OCI-LY1 (cell line): ENCODE measurements around the gene NEURL1B.

Experiments
- EZH2 ChIP-seq: fragments of 200-600 bp; sonication (generic), shearing (Covaris generic); IDR thresholded peaks from 2 replicates; pipeline ENCODE4 v1.8.0; 2017; ENCODE audit warnings: borderline replicate concordance, mixed run types, mild to moderate bottlenecking, antibody characterized with exemption, low read length, moderate library complexity, mixed read lengths
- TF ChIP-seq, protein P1 (sequence below): fragments of 200-600 bp; sonication (generic), shearing (Covaris generic); IDR thresholded peaks from 2 replicates; pipeline ENCODE4 v1.5.1; 2017; ENCODE audit warnings: mild to moderate bottlenecking, antibody characterized with exemption, low read length, moderate library complexity, mixed read lengths

DNA sequence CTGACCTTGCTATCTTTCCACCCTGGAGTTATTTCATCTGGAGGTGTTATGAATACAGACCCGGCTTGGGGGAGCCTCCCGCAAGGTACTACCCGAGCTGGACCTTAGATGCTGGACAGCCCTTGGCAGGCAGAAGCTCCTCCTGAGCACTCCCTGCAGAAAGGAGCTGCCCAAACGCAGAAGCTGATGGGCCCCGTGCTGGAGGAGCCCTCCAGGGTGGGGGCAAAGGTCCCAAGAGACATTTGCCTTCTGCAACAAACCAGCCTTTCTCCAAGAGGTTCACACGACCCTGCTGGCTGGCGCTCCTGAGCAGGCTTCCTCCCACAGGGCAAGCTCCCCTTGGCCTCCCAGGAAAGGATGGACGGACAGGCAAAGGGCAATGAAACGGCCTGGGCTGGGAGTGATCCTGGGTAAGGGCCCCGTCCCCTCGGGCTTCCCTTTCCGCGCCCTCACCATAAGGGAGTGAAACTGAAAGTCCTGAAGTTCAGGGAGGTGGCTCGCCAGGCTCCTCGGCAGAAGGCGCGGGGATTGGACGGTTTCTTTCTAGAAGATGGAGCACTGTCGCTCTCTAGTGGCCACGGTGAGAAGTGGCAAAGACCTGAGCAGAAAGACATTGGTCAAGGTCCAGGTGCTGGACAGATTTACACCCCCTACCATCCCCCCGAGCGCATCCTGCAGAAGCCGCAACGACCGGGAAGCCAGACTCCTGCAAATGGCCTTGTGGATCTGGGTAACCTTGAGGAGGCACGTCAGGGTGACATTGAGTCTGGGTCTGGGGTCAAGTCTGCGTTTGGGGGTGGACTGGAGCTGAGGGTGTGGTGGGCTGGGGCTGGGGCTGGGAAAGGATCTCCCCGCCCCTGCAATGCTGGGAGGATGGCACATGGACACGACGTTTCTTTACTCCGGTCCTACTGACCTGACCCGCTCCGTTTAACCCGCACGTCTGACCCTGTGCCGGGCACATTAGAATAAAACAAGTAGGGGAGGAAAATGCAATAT, 56.4 kb downstream of the NEURL1B start:
- TF ChIP-seq, protein P1, sequence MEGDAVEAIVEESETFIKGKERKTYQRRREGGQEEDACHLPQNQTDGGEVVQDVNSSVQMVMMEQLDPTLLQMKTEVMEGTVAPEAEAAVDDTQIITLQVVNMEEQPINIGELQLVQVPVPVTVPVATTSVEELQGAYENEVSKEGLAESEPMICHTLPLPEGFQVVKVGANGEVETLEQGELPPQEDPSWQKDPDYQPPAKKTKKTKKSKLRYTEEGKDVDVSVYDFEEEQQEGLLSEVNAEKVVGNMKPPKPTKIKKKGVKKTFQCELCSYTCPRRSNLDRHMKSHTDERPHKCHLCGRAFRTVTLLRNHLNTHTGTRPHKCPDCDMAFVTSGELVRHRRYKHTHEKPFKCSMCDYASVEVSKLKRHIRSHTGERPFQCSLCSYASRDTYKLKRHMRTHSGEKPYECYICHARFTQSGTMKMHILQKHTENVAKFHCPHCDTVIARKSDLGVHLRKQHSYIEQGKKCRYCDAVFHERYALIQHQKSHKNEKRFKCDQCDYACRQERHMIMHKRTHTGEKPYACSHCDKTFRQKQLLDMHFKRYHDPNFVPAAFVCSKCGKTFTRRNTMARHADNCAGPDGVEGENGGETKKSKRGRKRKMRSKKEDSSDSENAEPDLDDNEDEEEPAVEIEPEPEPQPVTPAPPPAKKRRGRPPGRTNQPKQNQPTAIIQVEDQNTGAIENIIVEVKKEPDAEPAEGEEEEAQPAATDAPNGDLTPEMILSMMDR: peak; percentile 89
- no peak for TF ChIP-seq EZH2
